ENCODE results near the gene CISH. TPM values are rescaled to one million over a fixed set of nuclear protein-coding genes. Genes with fewer than 3 reads are reported as not detected.

The CISH gene
- total and polyA plus RNA-seq, 4 donors: 4.7 to 32.5 (median 24.3) TPM

DNA sequence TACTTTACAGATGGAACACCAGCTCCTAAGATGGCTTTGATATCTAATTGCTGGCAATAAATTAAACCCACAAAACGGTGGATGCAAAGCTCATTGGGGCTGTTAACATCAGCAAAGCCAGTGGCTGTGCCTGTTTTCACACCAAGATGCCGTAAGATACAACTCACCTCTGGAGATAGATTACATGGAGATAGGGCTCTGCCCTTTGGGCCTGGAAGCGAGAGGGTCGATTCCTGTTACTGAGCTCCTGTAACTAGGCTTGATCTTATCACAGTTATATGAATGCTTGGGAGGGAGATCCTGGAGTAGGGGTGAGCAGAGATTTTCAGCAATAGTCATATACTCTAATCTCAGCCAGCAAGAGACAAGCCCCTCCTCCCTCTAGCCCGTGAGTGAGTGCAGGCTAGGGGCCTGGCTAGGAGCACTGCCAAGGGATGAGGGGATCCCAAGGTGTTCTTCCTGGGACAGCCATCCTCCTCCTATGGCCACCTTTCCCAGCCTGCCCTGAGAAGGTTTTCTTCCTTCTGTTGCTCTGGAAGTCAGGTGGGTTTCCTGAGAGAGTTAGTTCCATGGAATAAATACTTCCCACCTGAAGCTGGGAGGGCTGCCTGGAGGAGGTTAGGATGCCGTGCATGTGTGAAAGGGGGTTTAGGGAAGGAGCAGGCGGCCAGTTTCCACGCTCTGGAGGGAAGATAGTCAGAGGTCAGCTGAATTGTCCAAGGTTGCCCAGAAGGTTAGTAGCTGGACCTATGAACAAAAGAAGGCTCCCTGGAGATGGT, 45.0 kb upstream of the CISH start (continued):
- no peak for TF ChIP-seq NR2F2 (IDR thresholded peaks at IDR 0.05)
- no peak for TF ChIP-seq SP1 (IDR thresholded peaks at IDR 0.05)
- TF ChIP-seq YY1 (IDR thresholded peaks at IDR 0.05): no peak
- TF ChIP-seq GABPA (IDR thresholded peaks at IDR 0.05 in 1 of 2, conservative IDR thresholded peaks at IDR 0.05 in 1 of 2): no peak
- no peak for TF ChIP-seq RAD21 (IDR thresholded peaks at IDR 0.05)
- no peak for TF ChIP-seq RXRA (IDR thresholded peaks at IDR 0.05)
- no peak for TF ChIP-seq HNF4G (IDR thresholded peaks at IDR 0.05)
- TF ChIP-seq EGR1 (IDR thresholded peaks at IDR 0.05; ENCODE audit: low read depth in 2 of 2): no peak

DNA sequence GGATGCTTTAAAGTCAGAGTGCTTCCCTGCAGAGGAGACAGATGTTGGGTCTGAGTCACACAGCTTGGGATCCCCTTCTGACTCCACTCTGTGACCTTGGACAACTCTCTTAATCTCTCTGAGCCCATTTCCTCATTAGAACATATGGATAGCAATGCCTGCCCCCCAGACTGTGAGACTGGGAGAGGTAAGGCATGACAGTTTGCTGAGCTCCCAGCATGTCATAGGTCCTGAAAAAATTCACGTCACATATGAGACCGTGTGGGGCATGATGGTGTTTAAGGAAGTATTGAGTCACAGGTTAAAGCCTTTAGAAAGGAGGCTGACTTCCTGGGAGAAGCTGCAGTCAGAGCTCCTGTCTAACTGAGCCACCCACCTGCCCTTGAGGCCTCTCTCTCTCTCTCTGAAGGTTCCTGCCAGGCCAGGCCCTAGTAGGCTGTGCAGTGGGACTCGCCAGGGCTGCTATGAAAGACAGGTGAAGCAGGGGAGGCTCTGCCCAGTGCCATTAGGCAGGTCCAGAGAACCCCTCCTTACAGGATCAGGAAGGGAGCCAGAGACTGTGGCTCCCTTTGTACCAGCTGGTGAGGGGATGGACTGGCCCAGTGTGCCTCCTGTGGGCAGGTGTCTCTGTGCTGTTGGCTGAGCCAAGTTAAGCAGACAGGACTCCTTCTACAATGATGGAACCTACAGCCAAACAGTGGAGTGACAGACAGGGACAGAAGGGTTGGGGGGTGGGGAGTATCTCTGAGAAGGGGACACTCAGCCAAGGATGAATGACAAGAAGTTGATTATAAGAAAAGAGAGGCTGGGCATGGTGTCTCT, 43.6 kb upstream of the CISH start:
- 48% methylated on average over 3 of the region's 3 CpGs for WGBS
- H3K27me3 ChIP-seq (ENCODE audit: control insufficient read depth in 4 of 4, insufficient read depth in 4 of 4, low read length in 3 of 4): no peaks in the 10 kb centered on the region
- TF ChIP-seq, protein P1, sequence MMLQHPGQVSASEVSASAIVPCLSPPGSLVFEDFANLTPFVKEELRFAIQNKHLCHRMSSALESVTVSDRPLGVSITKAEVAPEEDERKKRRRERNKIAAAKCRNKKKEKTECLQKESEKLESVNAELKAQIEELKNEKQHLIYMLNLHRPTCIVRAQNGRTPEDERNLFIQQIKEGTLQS (IDR thresholded peaks at IDR 0.05): no peak
- TF ChIP-seq RXRA (IDR thresholded peaks at IDR 0.05): no peak
- TF ChIP-seq, protein P2, sequence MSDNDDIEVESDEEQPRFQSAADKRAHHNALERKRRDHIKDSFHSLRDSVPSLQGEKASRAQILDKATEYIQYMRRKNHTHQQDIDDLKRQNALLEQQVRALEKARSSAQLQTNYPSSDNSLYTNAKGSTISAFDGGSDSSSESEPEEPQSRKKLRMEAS (IDR thresholded peaks at IDR 0.05): no peak
- TF ChIP-seq EGR1 (IDR thresholded peaks at IDR 0.05; ENCODE audit: low read depth in 2 of 2): no peak
- TF ChIP-seq TAF1 (conservative IDR thresholded peaks at IDR 0.05): no peak
- TF ChIP-seq JUND (IDR thresholded peaks at IDR 0.05): no peak
- TF ChIP-seq HNF4G (IDR thresholded peaks at IDR 0.05): no peak
- no peak for TF ChIP-seq FOXA2 (IDR thresholded peaks at IDR 0.05)
- no peak overlapping the region for H3K4me3 ChIP-seq (ENCODE audit: low read depth in 1 of 3, low read length in 3 of 3)
- no peak for DNase-seq (ENCODE audit: low spot score)
- H3K9me3 ChIP-seq (ENCODE audit: control insufficient read depth in 4 of 4, low read length in 3 of 4): no peaks in the 10 kb centered on the region
- no peak overlapping the region for H3K9ac ChIP-seq (ENCODE audit: low read depth in 1 of 2, low read length in 2 of 2)
- H3K36me3 ChIP-seq (ENCODE audit: control insufficient read depth in 4 of 4, insufficient read depth in 3 of 4, low read depth in 1 of 4, low read length in 3 of 4): no peaks in the 10 kb centered on the region
- no peaks in the 10 kb centered on the region for H3K4me1 ChIP-seq (ENCODE audit: control insufficient read depth in 4 of 4, insufficient read depth in 4 of 4, low read length in 3 of 4)
- H3K27ac ChIP-seq (ENCODE audit: low read depth in 1 of 2, low read length in 2 of 2): no peak overlapping the region

DNA sequence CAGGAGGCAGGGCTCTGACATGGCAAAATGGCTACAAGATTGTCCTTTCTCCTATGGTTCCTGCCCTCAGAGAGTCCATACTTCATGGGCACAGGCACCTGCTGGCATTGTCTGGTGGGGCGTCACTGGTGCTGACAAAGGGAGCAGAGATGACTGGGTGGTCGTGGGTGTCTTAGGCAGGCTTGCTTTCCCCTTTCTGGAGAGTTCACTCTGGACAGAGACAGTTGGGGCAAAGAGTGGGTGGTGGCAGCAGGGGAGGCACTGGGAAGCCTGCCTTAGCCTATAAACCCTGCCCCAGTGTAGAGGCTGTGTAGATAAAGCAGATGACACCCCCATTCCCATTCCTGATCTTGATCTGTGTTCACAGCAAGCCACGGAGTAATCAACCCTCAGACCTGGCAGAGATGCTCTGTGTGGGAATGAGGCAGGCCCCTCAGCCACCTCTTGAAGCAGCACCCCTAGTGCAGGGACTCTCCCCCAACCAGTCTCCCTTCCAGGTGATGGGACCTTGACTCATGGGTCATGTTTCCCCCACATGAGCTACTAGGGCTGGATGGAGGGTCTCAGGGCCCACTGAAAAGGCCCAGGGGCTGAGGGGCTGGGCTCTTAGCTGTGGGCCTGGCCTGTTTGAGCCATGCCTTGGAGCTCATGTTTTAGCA, 42.5 kb upstream of the CISH start:
- H3K27ac ChIP-seq (ENCODE audit: low read depth in 1 of 2, low read length in 2 of 2): no peak overlapping the region
- no peaks in the 10 kb centered on the region for H3K27me3 ChIP-seq (ENCODE audit: control insufficient read depth in 4 of 4, insufficient read depth in 4 of 4, low read length in 3 of 4)
- DNase-seq (ENCODE audit: low spot score): no peak
- no peaks in the 10 kb centered on the region for H3K4me1 ChIP-seq (ENCODE audit: control insufficient read depth in 4 of 4, insufficient read depth in 4 of 4, low read length in 3 of 4)
- WGBS: 72% methylated on average over 3 of the region's 3 CpGs
- H3K9ac ChIP-seq (ENCODE audit: low read depth in 1 of 2, low read length in 2 of 2): no peak overlapping the region
- no peak overlapping the region for H3K4me3 ChIP-seq (ENCODE audit: low read depth in 1 of 3, low read length in 3 of 3)
- TF ChIP-seq RXRA (IDR thresholded peaks at IDR 0.05) (no peak), HNF4A (conservative IDR thresholded peaks at IDR 0.05) (no peak), YY1 (IDR thresholded peaks at IDR 0.05) (no peak), GABPA (IDR thresholded peaks at IDR 0.05 in 1 of 2, conservative IDR thresholded peaks at IDR 0.05 in 1 of 2) (no peak), EGR1 (IDR thresholded peaks at IDR 0.05; ENCODE audit: low read depth in 2 of 2) (no peak), SP1 (IDR thresholded peaks at IDR 0.05) (no peak)
- TF ChIP-seq, protein P3, sequence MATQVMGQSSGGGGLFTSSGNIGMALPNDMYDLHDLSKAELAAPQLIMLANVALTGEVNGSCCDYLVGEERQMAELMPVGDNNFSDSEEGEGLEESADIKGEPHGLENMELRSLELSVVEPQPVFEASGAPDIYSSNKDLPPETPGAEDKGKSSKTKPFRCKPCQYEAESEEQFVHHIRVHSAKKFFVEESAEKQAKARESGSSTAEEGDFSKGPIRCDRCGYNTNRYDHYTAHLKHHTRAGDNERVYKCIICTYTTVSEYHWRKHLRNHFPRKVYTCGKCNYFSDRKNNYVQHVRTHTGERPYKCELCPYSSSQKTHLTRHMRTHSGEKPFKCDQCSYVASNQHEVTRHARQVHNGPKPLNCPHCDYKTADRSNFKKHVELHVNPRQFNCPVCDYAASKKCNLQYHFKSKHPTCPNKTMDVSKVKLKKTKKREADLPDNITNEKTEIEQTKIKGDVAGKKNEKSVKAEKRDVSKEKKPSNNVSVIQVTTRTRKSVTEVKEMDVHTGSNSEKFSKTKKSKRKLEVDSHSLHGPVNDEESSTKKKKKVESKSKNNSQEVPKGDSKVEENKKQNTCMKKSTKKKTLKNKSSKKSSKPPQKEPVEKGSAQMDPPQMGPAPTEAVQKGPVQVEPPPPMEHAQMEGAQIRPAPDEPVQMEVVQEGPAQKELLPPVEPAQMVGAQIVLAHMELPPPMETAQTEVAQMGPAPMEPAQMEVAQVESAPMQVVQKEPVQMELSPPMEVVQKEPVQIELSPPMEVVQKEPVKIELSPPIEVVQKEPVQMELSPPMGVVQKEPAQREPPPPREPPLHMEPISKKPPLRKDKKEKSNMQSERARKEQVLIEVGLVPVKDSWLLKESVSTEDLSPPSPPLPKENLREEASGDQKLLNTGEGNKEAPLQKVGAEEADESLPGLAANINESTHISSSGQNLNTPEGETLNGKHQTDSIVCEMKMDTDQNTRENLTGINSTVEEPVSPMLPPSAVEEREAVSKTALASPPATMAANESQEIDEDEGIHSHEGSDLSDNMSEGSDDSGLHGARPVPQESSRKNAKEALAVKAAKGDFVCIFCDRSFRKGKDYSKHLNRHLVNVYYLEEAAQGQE (IDR thresholded peaks at IDR 0.05): no peak
- TF ChIP-seq, protein P4, sequence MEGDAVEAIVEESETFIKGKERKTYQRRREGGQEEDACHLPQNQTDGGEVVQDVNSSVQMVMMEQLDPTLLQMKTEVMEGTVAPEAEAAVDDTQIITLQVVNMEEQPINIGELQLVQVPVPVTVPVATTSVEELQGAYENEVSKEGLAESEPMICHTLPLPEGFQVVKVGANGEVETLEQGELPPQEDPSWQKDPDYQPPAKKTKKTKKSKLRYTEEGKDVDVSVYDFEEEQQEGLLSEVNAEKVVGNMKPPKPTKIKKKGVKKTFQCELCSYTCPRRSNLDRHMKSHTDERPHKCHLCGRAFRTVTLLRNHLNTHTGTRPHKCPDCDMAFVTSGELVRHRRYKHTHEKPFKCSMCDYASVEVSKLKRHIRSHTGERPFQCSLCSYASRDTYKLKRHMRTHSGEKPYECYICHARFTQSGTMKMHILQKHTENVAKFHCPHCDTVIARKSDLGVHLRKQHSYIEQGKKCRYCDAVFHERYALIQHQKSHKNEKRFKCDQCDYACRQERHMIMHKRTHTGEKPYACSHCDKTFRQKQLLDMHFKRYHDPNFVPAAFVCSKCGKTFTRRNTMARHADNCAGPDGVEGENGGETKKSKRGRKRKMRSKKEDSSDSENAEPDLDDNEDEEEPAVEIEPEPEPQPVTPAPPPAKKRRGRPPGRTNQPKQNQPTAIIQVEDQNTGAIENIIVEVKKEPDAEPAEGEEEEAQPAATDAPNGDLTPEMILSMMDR (IDR thresholded peaks at IDR 0.05; ENCODE audit: low read depth, low read length, missing input control): no peak
- H3K9me3 ChIP-seq (ENCODE audit: control insufficient read depth in 4 of 4, low read length in 3 of 4): no peaks in the 10 kb centered on the region
- peaks cover 0 to 1% (median 0%) of the 10 kb centered on the region in 4 donors for H3K36me3 ChIP-seq (ENCODE audit: control insufficient read depth in 4 of 4, insufficient read depth in 3 of 4, low read depth in 1 of 4, low read length in 3 of 4)

Data from liver (tissue), 9 donors.